MCF 10A (cell line): ENCODE data around the gene SREK1. TPM values are rescaled to one million over a fixed set of nuclear protein-coding genes. Genes with fewer than 3 reads are reported as not detected.

Experiments used
- BruUV-seq: library from RNA; stranded (reverse); fragments of 400-500 nt; replicated peaks from 2 replicates; lab custom pipeline; 2021; lab: Mats Ljungman, UMichigan
- CTCF ChIA-PET: fragments of 300-600 bp; sonication (Branson Sonifier 250); formaldehyde crosslinking; extraction: SDS; loops from one replicate; lab custom pipeline; 2021; ENCODE audit warnings: antibody characterized with exemption, inconsistent platforms; lab: Yijun Ruan, JAX
- POLR2A ChIA-PET: fragments of 300-600, 350-650 bp; sonication (Branson Sonifier 250); formaldehyde crosslinking; extraction: SDS; loops from one replicate; lab custom pipeline; 2020; ENCODE audit warnings: antibody characterized with exemption, inconsistent platforms; lab: Yijun Ruan, JAX
- DNase-seq: peaks from one replicate; pipeline ENCODE4 v3.0.0-alpha.2; 2018; ENCODE audit not compliant: unreplicated experiment
- H3K27ac Mint-ChIP-seq: one replicate; pipeline ENCODE4 v1.8.0; 2022; ENCODE audit warnings: mild to moderate bottlenecking, low read depth, mixed read lengths; ENCODE audit not compliant: unreplicated experiment
- H3K27me3 Mint-ChIP-seq: one replicate; pipeline ENCODE4 v1.8.0; 2022; ENCODE audit warnings: mixed read lengths; ENCODE audit not compliant: insufficient read depth, unreplicated experiment
- H3K36me3 Mint-ChIP-seq: one replicate; pipeline ENCODE4 v1.8.0; 2022; ENCODE audit warnings: mild to moderate bottlenecking, moderate library complexity, mixed read lengths; ENCODE audit not compliant: insufficient read depth, unreplicated experiment
- H3K4me1 Mint-ChIP-seq: one replicate; pipeline ENCODE4 v1.8.0; 2022; ENCODE audit warnings: mixed read lengths; ENCODE audit not compliant: insufficient read depth, unreplicated experiment
- H3K4me3 Mint-ChIP-seq: one replicate; pipeline ENCODE4 v1.8.0; 2022; ENCODE audit warnings: mild to moderate bottlenecking, moderate library complexity, mixed read lengths; ENCODE audit not compliant: unreplicated experiment
- H3K9me3 Mint-ChIP-seq: one replicate; pipeline ENCODE4 v1.8.0; 2022; ENCODE audit warnings: mixed read lengths; ENCODE audit not compliant: unreplicated experiment
- CTCF ChIP-seq: fragments of 200-600 bp; IDR thresholded peaks from one replicate; pipeline ENCODE4 v1.8.0; 2022; ENCODE audit warnings: antibody characterized with exemption, mild to moderate bottlenecking; ENCODE audit not compliant: unreplicated experiment
- intact Hi-C: fragments of 100-400 bp; cut with micrococcal nuclease; formaldehyde crosslinking; loops from 2 replicates; pipeline ENCODE4 v1.14.1; 2022
- total RNA-seq: library from RNA; stranded (reverse); gene quantifications from 2 replicates; pipeline ENCODE4 v1.2.3, GENCODE V29; 2022

Gene SREK1
- total RNA-seq, 1 experiment from 2014 or later = 102 TPM

DNA sequence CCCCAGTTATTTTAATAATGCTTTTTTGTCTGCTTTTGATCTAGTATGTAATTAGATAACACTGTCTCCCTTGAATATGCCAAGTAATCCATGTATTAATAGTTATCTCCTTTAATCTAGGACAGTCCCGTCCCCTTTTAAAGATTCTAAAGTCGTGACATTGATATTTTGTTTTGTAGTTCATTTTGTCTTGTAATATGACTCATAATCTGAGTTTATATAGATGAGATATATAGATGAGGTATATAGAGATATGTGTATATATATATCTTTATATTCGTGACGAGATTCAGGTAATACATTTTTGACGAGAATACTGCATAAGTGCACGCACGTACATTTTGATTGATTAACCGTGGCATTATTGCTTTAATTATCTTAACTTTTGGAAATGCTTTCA lies 1.6 kb downstream of the SREK1 start:
- ChIA-PET CTCF (no interaction called here), POLR2A (no interaction called here)
- no peak for DNase-seq
- H3K9me3 Mint-ChIP-seq = no peaks in the 10 kb centered on the region
- peaks cover 19% of the 10 kb centered on the region for H3K4me1 Mint-ChIP-seq
- H3K36me3 Mint-ChIP-seq = peaks cover 10% of the 10 kb centered on the region
- peak overlapping the region; percentile 85 for H3K4me3 Mint-ChIP-seq
- H3K27ac Mint-ChIP-seq = peak overlapping the region; percentile 100
- BruUV-seq = no TSS peak
- TF ChIP-seq CTCF = no peak
- intact Hi-C loops = loop anchor here (2.0 kb wide), 4 partner anchors 219 to 521 kb away; partner anchors contain the start of genes ERBIN, SHLD3, TRAPPC13 and TRIM23
- no peaks in the 10 kb centered on the region for H3K27me3 Mint-ChIP-seq

DNA sequence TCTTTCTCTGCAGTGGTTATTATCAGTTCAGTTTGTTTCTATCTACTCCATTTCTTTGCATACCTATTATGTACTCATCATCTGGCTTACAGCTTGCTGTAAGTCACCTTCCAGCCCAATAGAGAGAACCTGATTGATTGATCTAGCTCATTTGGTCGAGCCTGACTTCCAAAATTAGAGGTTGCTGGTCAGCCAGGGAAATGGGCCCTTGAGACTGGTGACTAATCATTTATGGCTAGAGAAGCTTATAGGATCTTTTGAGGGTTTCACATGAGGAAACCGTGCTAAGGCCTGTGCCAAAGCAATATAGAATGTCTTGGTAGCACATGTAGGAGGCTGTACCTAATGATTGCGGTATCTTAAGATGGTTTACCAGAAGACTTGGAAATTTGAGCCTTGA lies 5.8 kb downstream of the SREK1 start:
- Mint-ChIP-seq H3K27ac (no peak overlapping the region), H3K4me1 (peaks cover 27% of the 10 kb centered on the region), H3K9me3 (no peaks in the 10 kb centered on the region), H3K4me3 (no peak overlapping the region), H3K27me3 (no peaks in the 10 kb centered on the region), H3K36me3 (peaks cover 4% of the 10 kb centered on the region)
- no TSS peak for BruUV-seq
- no peak for TF ChIP-seq CTCF
- intact Hi-C loops = no loop called here
- POLR2A ChIA-PET = no interaction called here
- DNase-seq = no peak
- CTCF ChIA-PET = no interaction called here

GRCh38 chr5:66151030-66151429 lies 6.9 kb downstream of the SREK1 start:
- Mint-ChIP-seq H3K27me3 (no peaks in the 10 kb centered on the region), H3K27ac (no peak overlapping the region), H3K4me1 (peaks cover 27% of the 10 kb centered on the region), H3K9me3 (no peaks in the 10 kb centered on the region), H3K4me3 (no peak overlapping the region), H3K36me3 (peaks cover 8% of the 10 kb centered on the region)
- TF ChIP-seq CTCF = no peak
- BruUV-seq = no TSS peak
- ChIA-PET POLR2A (interaction anchor here (0.6 kb wide), 1 partner anchor 52 kb away, joined by 3 read pairs; no protein-coding TSS in a partner anchor), CTCF (interaction anchor here (0.6 kb wide), 1 partner anchor 77 kb away, joined by 4 read pairs; no protein-coding TSS in a partner anchor)
- no peak for DNase-seq
- intact Hi-C loops = no loop called here

DNA sequence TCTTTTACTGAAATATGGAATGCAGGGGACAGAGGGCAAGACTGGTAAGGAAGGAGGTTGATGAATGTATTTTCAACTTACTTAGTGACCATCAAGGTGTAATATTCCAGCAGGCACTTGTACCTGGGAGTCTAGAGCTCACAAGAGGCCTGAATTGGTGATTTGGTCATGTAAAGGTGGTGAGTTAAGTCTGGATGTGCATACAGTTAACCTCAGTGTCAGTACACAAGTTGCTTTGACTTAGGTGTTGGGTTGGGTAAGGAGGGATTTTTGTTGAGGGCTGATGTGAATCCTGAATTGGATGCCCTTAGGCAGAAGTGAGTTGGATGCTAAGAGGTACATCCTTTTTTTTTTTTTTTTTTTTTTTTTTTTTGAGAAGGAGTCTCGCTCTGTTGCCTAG lies 7.4 kb downstream of the SREK1 start:
- no TSS peak for BruUV-seq
- no peaks in the 10 kb centered on the region for H3K27me3 Mint-ChIP-seq
- H3K9me3 Mint-ChIP-seq = no peaks in the 10 kb centered on the region
- POLR2A ChIA-PET = interaction anchor here (0.6 kb wide), 1 partner anchor 52 kb away, joined by 3 read pairs; no protein-coding TSS in a partner anchor
- H3K4me1 Mint-ChIP-seq = peaks cover 31% of the 10 kb centered on the region
- DNase-seq = no peak
- H3K36me3 Mint-ChIP-seq = peaks cover 13% of the 10 kb centered on the region
- no peak overlapping the region for H3K27ac Mint-ChIP-seq
- TF ChIP-seq CTCF = no peak
- CTCF ChIA-PET = no interaction called here
- no peak overlapping the region for H3K4me3 Mint-ChIP-seq
- intact Hi-C loops = no loop called here
